HepG2 (cell line): ENCODE data around the gene HSPB7. TPM values are rescaled to one million over a fixed set of nuclear protein-coding genes. Genes with fewer than 3 reads are reported as not detected.

ENCODE experiments used
- ATAC-seq: fragments of 200-7000 bp; cut with Tn5 transposase; 3 replicates; pipeline ENCODE4 v1.9.1; 2020; ENCODE audit warnings: mild to moderate bottlenecking, moderate library complexity
- BruUV-seq: library from RNA; stranded (reverse); fragments of 400-500 nt; replicated peaks from 2 replicates; lab custom pipeline; 2021; lab: Mats Ljungman, UMichigan
- CTCF ChIA-PET: fragments of 300-600 bp; formaldehyde crosslinking; extraction: SDS; loops from one replicate; lab custom pipeline; 2021; ENCODE audit warnings: low total read pairs, inconsistent platforms, low intra/inter-chr PET ratio; lab: Yijun Ruan, JAX
- POLR2A ChIA-PET: fragments of 350-600 bp; sonication (Branson Sonifier 250); formaldehyde crosslinking; loops from one replicate; lab custom pipeline; 2020; ENCODE audit warnings: antibody characterized with exemption, inconsistent platforms; lab: Yijun Ruan, JAX
- DNase-seq: peaks from one replicate; pipeline ENCODE4 v3.0.0-alpha.2; 2015; ENCODE audit warnings: low spot score
- FAIRE-seq: peaks from 3 replicates; lab custom pipeline; 2011; peaks lifted over from hg19 to GRCh38; lab: Jason Lieb, UNC
- H2AFZ ChIP-seq: one replicate; pipeline ENCODE4 v1.6.1; 2011; ENCODE audit warnings: low read length, inconsistent platforms
- H3K27ac ChIP-seq: fragments of 300-600 bp; 3 replicates; pipeline ENCODE4 v1.8.0; 2011; ENCODE audit warnings: mixed run types, mild to moderate bottlenecking, mixed read lengths, low read length, inconsistent platforms; ENCODE audit not compliant: insufficient read depth; ENCODE audit errors: extremely low read length
- H3K27me3 ChIP-seq, 2 experiments: fragments of 200-600 bp in 1 of 2; 2 replicates in 1 of 2; 3 replicates in 1 of 2; pipeline versions ENCODE4 v1.6.0 to v1.8.0; 2011; ENCODE audit warnings: low read length in 2 of 2, mild to moderate bottlenecking in 2 of 2, moderate library complexity in 2 of 2, inconsistent platforms in 1 of 2; ENCODE audit not compliant: insufficient read depth in 2 of 2, control insufficient read depth in 1 of 2
- H3K36me3 ChIP-seq, 2 experiments: fragments of 200-600 bp in 1 of 2; replicated peaks in 1 of 2; 2 replicates in 1 of 2; 3 replicates in 1 of 2; pipeline versions ENCODE4 v1.5.1 to v1.8.0; 2011; ENCODE audit warnings: low read length in 2 of 2, inconsistent platforms in 1 of 2; ENCODE audit not compliant: insufficient read depth in 2 of 2, control insufficient read depth in 1 of 2
- H3K4me1 ChIP-seq: 2 replicates; pipeline ENCODE4 v1.5.1; 2012; ENCODE audit warnings: low read length, inconsistent platforms; ENCODE audit not compliant: insufficient read depth
- H3K4me2 ChIP-seq: 2 replicates; pipeline ENCODE4 v1.6.0; 2011; ENCODE audit warnings: low read depth, low read length, inconsistent platforms
- H3K4me3 ChIP-seq, 3 experiments: fragments of 200-600 bp in 1 of 3; sonication (generic), shearing (Covaris generic) in 1 of 3; replicated peaks in 1 of 3; 2 replicates each; pipeline ENCODE4 v1.5.1; 2011 to 2016; ENCODE audit warnings: low read length in 3 of 3, inconsistent platforms in 2 of 3, low read depth in 2 of 3, mild to moderate bottlenecking in 2 of 3, control low read depth in 1 of 3, mixed read lengths in 1 of 3; ENCODE audit not compliant: insufficient read depth in 1 of 3
- H3K79me2 ChIP-seq: one replicate; pipeline ENCODE4 v1.6.1; 2011; ENCODE audit warnings: low read length, inconsistent platforms; ENCODE audit not compliant: insufficient read depth
- H3K9ac ChIP-seq: 2 replicates; pipeline ENCODE4 v1.6.0; 2011; ENCODE audit warnings: mild to moderate bottlenecking, low read depth, low read length, inconsistent platforms; ENCODE audit not compliant: insufficient read depth
- H3K9me3 ChIP-seq: 2 replicates; pipeline ENCODE4 v1.5.1; 2012; ENCODE audit warnings: mild to moderate bottlenecking, low read length
- H4K20me1 ChIP-seq: 2 replicates; pipeline ENCODE4 v1.6.0; 2011; ENCODE audit warnings: inconsistent platforms, mild to moderate bottlenecking, low read length, moderate library complexity; ENCODE audit not compliant: insufficient read depth
- FOXP1 ChIP-seq, 2 experiments: fragments of 450-650 bp in 1 of 2; IDR thresholded peaks; 2 replicates each; pipeline ENCODE4 v1.6.1; 2017 to 2018; ENCODE audit warnings: antibody characterized with exemption in 1 of 2
- HNRNPL ChIP-seq: fragments of 200-400 bp; formaldehyde crosslinking; IDR thresholded peaks from 2 replicates; pipeline ENCODE4 v1.6.1; 2017; ENCODE audit warnings: mild to moderate bottlenecking, low read depth, low read length
- RNF219 ChIP-seq: sonication (generic); formaldehyde crosslinking; IDR thresholded peaks from 2 replicates; pipeline ENCODE4 v1.5.0; 2020; ENCODE audit warnings: mild to moderate bottlenecking, missing genetic modification reagents
- SSRP1 ChIP-seq: IDR thresholded peaks from 2 replicates; pipeline ENCODE4 v1.6.1; 2016; ENCODE audit warnings: control low read depth
- ZBTB38 ChIP-seq: sonication (generic); formaldehyde crosslinking; IDR thresholded peaks from 2 replicates; pipeline ENCODE4 v1.5.1; 2020; ENCODE audit warnings: mild to moderate bottlenecking, missing genetic modification reagents
- WGBS: methylation state at CpG from one replicate; pipeline ENCODE4 v1.1.6; 2017; ENCODE audit warnings: low lambda C conversion rate; 5-methylcytosine and 5-hydroxymethylcytosine counted together
- in situ Hi-C: cut with HindIII; loops from 2 replicates; pipeline ENCODE4 v1.10.0; 2017; ENCODE audit warnings: low pct_unique_long_range_greater_than_20kb; ENCODE audit not compliant: extremely low pct_ligation_motif_present
- intact Hi-C: fragments of 100-400 bp; cut with micrococcal nuclease; formaldehyde crosslinking; loops from one replicate; pipeline ENCODE4 v1.10.0; 2022; ENCODE audit not compliant: unreplicated experiment
- polyA plus RNA-seq, 8 experiments: library from polyadenylated mRNA; depleted of rRNA in 3 of 8; stranded (reverse) in 7 of 8; unstranded in 1 of 8; fragments of >200 nt; fragmentation: Illumina TruSeq in 4 of 8; extraction: Trizol in 4 of 8; gene quantifications; 2 replicates each; pipeline versions ENCODE4 v1.2.1 to v1.2.3, GENCODE V29; 2011 to 2016; ENCODE audit warnings: low read depth in 4 of 8, missing spikeins in 1 of 8, mixed read lengths in 1 of 8; ENCODE audit not compliant: insufficient read depth in 1 of 8
- total RNA-seq, 5 experiments: library from RNA; depleted of rRNA; stranded (reverse); fragments of >200 nt; fragmentation: Illumina TruSeq; extraction: Trizol; gene quantifications; 2 replicates each; pipeline ENCODE4 v1.2.3, GENCODE V29; 2016; ENCODE audit warnings: low read depth in 1 of 5

The HSPB7 gene
- total and polyA plus RNA-seq, 2 of the 13 experiments (the other 11 are each of a cell fraction or from before 2014, with no cell fraction given) = 0.20 TPM; not detected in 1

GRCh38 chr1:16015960-16016901 lies 1.6 kb downstream of the HSPB7 start (continued):
- TF ChIP-seq HNRNPL (peak; percentile 81), RNF219 (CRISPR knock-in tag) (no peak)

- TF ChIP-seq FOXP1 (IDR thresholded peaks at IDR 0.05) (no peak), FOXP1 (CRISPR knock-in tag; IDR thresholded peaks at IDR 0.05) (no peak), ZBTB38 (peak; percentile 57; the same call in 1 of the 2 replicates), SSRP1 (no peak)
- Histone ChIP-seq H3K4me3 (peak overlapping the region in 1 of 3 experiments; percentile 63; a peak in 1 of 6 replicates), H3K9ac (no peak overlapping the region), H4K20me1 (no peaks in the 10 kb centered on the region), H3K4me1 (peaks cover 73% of the 10 kb centered on the region), H3K79me2 (no peaks in the 10 kb centered on the region), H2AFZ (no peak overlapping the region), H3K36me3 (no peaks in the 10 kb centered on the region), H3K27ac (no peak overlapping the region), H3K4me2 (peak overlapping the region; percentile 71; the same call in 1 of the 2 replicates), H3K27me3 (peaks cover 10 to 70% of the 10 kb centered on the region in 2 experiments; a peak in 4 of 5 replicates), H3K9me3 (no peaks in the 10 kb centered on the region)
- CTCF ChIA-PET = no interaction called here
- 74% methylated on average over 5 of the region's 25 CpGs for WGBS
- no TSS peak for BruUV-seq
- FAIRE-seq (no peak), DNase-seq (no peak), ATAC-seq (no peak)
- in situ Hi-C loops = no loop called here
- POLR2A ChIA-PET = no interaction called here
- intact Hi-C loops = no loop called here
Measured at GRCh38 chr1:16015491-16015890, 2.4 kb downstream of the HSPB7 start.
